Dedifferentiated amniotic fluid mesenchymal stem cell (primary cell): Measurements from ENCODE around the gene SACS.

ENCODE experiments used
- DNase-seq: peaks from one replicate; pipeline ENCODE4 v3.0.0-alpha.2; 2016; ENCODE audit errors: extremely low spot score

The SACS gene

GRCh38 chr13:23433171-23434153, at the start of gene SACS:
TSS of gene SACS (minus strand) at chr13:23433702. CDS start at chr13:23411239, 22,463 bp downstream.
- peak; percentile 31 for DNase-seq

GRCh38 chr13:23480324-23480723, 46.8 kb upstream of the SACS start:
- DNase-seq = no peak

- DNase-seq = no peak
Observed at GRCh38 chr13:23477101-23477500, 43.6 kb upstream of the SACS start.

GRCh38 chr13:23473221-23473620, 39.7 kb upstream of the SACS start:
- DNase-seq = no peak

GRCh38 chr13:23472189-23472588, 38.7 kb upstream of the SACS start:
- no peak for DNase-seq

- no peak for DNase-seq
Observed at GRCh38 chr13:23470790-23471614, 37.5 kb upstream of the SACS start.

GRCh38 chr13:23469951-23470421, 36.5 kb upstream of the SACS start:
- peak; percentile 70 for DNase-seq

GRCh38 chr13:23468811-23469210, 35.3 kb upstream of the SACS start:
- no peak for DNase-seq

- no peak for DNase-seq
Observed at GRCh38 chr13:23467932-23468278, 34.4 kb upstream of the SACS start.

GRCh38 chr13:23467048-23467931, 33.8 kb upstream of the SACS start:
- no peak for DNase-seq

- peak; percentile 74 for DNase-seq
Observed at GRCh38 chr13:23466144-23467002, 32.9 kb upstream of the SACS start.

- DNase-seq = no peak
Observed at GRCh38 chr13:23463661-23464060, 30.2 kb upstream of the SACS start.

GRCh38 chr13:23462815-23463559, 29.5 kb upstream of the SACS start:
- no peak for DNase-seq

GRCh38 chr13:23461544-23461943, 28.0 kb upstream of the SACS start:
- DNase-seq = no peak

- no peak for DNase-seq
Observed at GRCh38 chr13:23460921-23461320, 27.4 kb upstream of the SACS start.

- no peak for DNase-seq
Observed at GRCh38 chr13:23460309-23460708, 26.8 kb upstream of the SACS start.

- DNase-seq = no peak
Observed at GRCh38 chr13:23458989-23459388, 25.5 kb upstream of the SACS start.

- no peak for DNase-seq
Observed at GRCh38 chr13:23456437-23457210, 23.1 kb upstream of the SACS start.
